ENCODE measurements around the gene RNF166. TPM values are rescaled to one million over a fixed set of nuclear protein-coding genes. Genes with fewer than 3 reads are reported as not detected.

Gene RNF166
- total RNA-seq, 1 experiment from 2014 or later, result 33.3 TPM

DNA sequence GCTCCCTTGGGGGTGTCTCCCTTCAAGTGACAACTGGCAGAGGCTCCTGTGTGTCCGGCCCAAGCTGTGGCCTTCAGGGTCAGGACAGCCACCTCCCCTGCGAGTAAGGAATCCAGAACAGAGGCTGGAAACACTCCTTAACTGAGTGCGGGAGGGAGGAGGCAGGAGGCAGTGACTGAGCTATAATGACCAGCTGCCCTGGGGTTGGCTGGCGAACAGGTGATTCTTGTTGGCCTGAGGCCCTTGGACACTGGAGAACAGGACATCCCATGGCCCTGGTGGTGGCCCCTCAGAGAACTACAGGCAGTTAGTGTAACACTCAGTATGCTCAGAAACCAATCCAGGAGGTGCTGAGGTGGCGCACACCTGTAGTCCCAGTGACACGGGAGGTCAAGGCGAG lies 10.5 kb downstream of the RNF166 start:
- no peak for DNase-seq
- H3K9me3 Mint-ChIP-seq (ENCODE audit: low read depth, unreplicated experiment), result no peaks in the 10 kb centered on the region
- peaks cover 10% of the 10 kb centered on the region for H3K27me3 Mint-ChIP-seq (ENCODE audit: unreplicated experiment)
- CTCF ChIA-PET, result no interaction called here
- H3K36me3 Mint-ChIP-seq (ENCODE audit: insufficient read depth, unreplicated experiment), result peaks cover 8% of the 10 kb centered on the region
- no TSS peak for BruUV-seq (replicated peaks)
- intact Hi-C loops (cut with micrococcal nuclease; ENCODE audit: unreplicated experiment), result no loop called here
- TF ChIP-seq CTCF (IDR thresholded peaks at IDR 0.05; ENCODE audit: unreplicated experiment), result no peak
- no peak overlapping the region for H3K27ac Mint-ChIP-seq (ENCODE audit: unreplicated experiment)
- H3K4me1 Mint-ChIP-seq (ENCODE audit: low read depth, unreplicated experiment), result no peaks in the 10 kb centered on the region
- H3K4me3 Mint-ChIP-seq (ENCODE audit: low read depth, unreplicated experiment), result no peak overlapping the region

DNA sequence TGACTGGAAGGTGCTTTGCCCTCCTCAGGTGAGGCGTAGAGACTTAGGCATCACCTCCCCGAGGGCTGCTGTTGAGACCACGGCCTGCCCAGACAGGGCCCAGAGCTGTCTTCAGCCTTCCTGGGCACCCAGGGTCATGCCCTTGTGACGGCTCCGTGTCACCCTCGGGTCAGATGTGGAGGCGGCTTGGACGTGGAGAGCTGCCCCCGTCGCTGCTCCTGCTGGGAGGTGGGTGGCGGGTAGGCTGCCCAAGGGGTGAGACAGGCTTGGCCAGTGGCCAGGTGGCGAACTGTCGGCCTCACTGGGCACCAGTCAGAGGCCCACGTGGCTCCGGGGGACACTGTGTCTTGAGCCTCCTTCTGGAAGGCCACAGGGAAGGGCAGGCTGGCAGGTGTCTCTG lies 11.0 kb downstream of the RNF166 start:
- intact Hi-C loops (cut with micrococcal nuclease; ENCODE audit: unreplicated experiment), result no loop called here
- no TSS peak for BruUV-seq (replicated peaks)
- H3K9me3 Mint-ChIP-seq (ENCODE audit: low read depth, unreplicated experiment), result no peaks in the 10 kb centered on the region
- no peak overlapping the region for H3K27ac Mint-ChIP-seq (ENCODE audit: unreplicated experiment)
- no peak overlapping the region for H3K4me3 Mint-ChIP-seq (ENCODE audit: low read depth, unreplicated experiment)
- H3K36me3 Mint-ChIP-seq (ENCODE audit: insufficient read depth, unreplicated experiment), result peaks cover 5% of the 10 kb centered on the region
- H3K27me3 Mint-ChIP-seq (ENCODE audit: unreplicated experiment), result peaks cover 15% of the 10 kb centered on the region
- DNase-seq, result no peak
- no peaks in the 10 kb centered on the region for H3K4me1 Mint-ChIP-seq (ENCODE audit: low read depth, unreplicated experiment)
- CTCF ChIA-PET, result no interaction called here
- TF ChIP-seq CTCF (IDR thresholded peaks at IDR 0.05; ENCODE audit: unreplicated experiment), result no peak

GRCh38 chr16:88694221-88695087 lies 11.8 kb downstream of the RNF166 start:
- CTCF ChIA-PET, result no interaction called here
- Mint-ChIP-seq H3K36me3 (ENCODE audit: insufficient read depth, unreplicated experiment) (peaks cover 5% of the 10 kb centered on the region), H3K4me3 (ENCODE audit: low read depth, unreplicated experiment) (no peak overlapping the region), H3K9me3 (ENCODE audit: low read depth, unreplicated experiment) (no peaks in the 10 kb centered on the region), H3K27ac (ENCODE audit: unreplicated experiment) (no peak overlapping the region), H3K27me3 (ENCODE audit: unreplicated experiment) (peaks cover 18% of the 10 kb centered on the region), H3K4me1 (ENCODE audit: low read depth, unreplicated experiment) (no peaks in the 10 kb centered on the region)
- no peak for DNase-seq
- no TSS peak for BruUV-seq (replicated peaks)
- intact Hi-C loops (cut with micrococcal nuclease; ENCODE audit: unreplicated experiment), result no loop called here
- TF ChIP-seq CTCF (IDR thresholded peaks at IDR 0.05; ENCODE audit: unreplicated experiment), result no peak

GRCh38 chr16:88693420-88694177 lies 12.6 kb downstream of the RNF166 start:
- BruUV-seq (replicated peaks), result no TSS peak
- H3K36me3 Mint-ChIP-seq (ENCODE audit: insufficient read depth, unreplicated experiment), result peaks cover 5% of the 10 kb centered on the region
- H3K4me1 Mint-ChIP-seq (ENCODE audit: low read depth, unreplicated experiment), result peaks cover 5% of the 10 kb centered on the region
- intact Hi-C loops (cut with micrococcal nuclease; ENCODE audit: unreplicated experiment), result no loop called here
- no peak for DNase-seq
- no peak for TF ChIP-seq CTCF (IDR thresholded peaks at IDR 0.05; ENCODE audit: unreplicated experiment)
- no peak overlapping the region for H3K4me3 Mint-ChIP-seq (ENCODE audit: low read depth, unreplicated experiment)
- no peaks in the 10 kb centered on the region for H3K9me3 Mint-ChIP-seq (ENCODE audit: low read depth, unreplicated experiment)
- H3K27me3 Mint-ChIP-seq (ENCODE audit: unreplicated experiment), result peaks cover 27% of the 10 kb centered on the region
- no peak overlapping the region for H3K27ac Mint-ChIP-seq (ENCODE audit: unreplicated experiment)
- CTCF ChIA-PET, result no interaction called here
